SH-SY5Y (cell line): Measurements from ENCODE around the gene PGBD4.

Experiments used
- GATA2 ChIP-seq: IDR thresholded peaks from 2 replicates; pipeline ENCODE4 v1.6.1; 2011; ENCODE audit warnings: mild to moderate bottlenecking, low read depth, low read length
- GATA3 ChIP-seq: IDR thresholded peaks from 2 replicates; pipeline ENCODE4 v1.6.1; 2011; ENCODE audit warnings: low read depth, mild to moderate bottlenecking, low read length, moderate library complexity

GRCh38 chr15:34124651-34125050 lies 22.8 kb downstream of the PGBD4 start:
- TF ChIP-seq GATA2 (no peak), GATA3 (no peak)
